HG03354 (cell line): ENCODE data around the gene PLD5.
A peak's percentile ranks its signal among the peaks of the same experiment; 100 is the strongest.
"Not testable (repeated sequence)": the region's sequence is repeated elsewhere in the genome, so short reads cannot be mapped to it uniquely, and the experiment has no call there.

Source experiments
- ATAC-seq: cut with Tn5 transposase; IDR thresholded peaks from one replicate; pipeline ENCODE4 v1.9.1; 2021; ENCODE audit warnings: mild to moderate bottlenecking; ENCODE audit not compliant: unreplicated experiment, poor library complexity, severe bottlenecking

The PLD5 gene

DNA sequence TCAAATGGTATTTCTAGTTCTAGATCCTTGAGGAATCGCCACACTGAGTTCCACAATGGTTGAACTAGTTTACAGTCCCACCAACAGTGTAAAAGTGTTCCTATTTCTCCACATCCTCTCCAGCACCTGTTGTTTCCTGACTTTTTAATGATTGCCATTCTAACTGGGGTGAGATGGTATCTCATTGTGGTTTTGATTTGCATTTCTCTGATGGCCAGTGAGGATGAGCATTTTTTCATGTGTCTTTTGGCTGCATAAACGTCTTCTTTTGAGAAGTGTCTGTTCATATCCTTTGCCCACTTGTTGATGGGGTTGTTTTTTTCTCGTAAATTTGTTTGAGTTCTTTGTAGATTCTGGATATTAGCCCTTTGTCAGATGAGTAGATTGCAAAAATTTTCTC, 427.2 kb downstream of the PLD5 start:
- not testable (repeated sequence) for ATAC-seq

GRCh38 chr1:242093116-242093515, 431.4 kb downstream of the PLD5 start:
- no peak for ATAC-seq

- no peak for ATAC-seq
Observed at GRCh38 chr1:242089911-242090310, 434.6 kb downstream of the PLD5 start.

DNA sequence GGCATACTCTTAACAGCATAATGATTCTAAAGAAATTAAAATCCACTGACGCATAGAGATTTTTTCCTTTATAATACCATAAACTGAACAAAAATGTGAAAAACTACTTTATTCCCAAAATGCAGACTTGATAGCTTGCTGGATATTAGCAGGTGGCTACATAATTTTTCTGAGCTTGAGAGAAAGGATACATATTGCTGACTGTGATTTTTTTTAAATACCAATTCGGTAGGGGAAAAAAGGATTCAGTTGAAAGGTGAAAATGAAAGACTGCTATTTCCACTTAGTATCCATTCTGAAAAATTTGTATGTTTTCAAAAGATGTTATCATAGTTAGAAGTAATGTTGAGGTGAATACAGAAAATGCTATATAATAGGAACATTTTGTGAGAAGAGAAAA, 435.6 kb downstream of the PLD5 start:
- no peak for ATAC-seq

GRCh38 chr1:242086706-242087105, 437.8 kb downstream of the PLD5 start:
- ATAC-seq = no peak

DNA sequence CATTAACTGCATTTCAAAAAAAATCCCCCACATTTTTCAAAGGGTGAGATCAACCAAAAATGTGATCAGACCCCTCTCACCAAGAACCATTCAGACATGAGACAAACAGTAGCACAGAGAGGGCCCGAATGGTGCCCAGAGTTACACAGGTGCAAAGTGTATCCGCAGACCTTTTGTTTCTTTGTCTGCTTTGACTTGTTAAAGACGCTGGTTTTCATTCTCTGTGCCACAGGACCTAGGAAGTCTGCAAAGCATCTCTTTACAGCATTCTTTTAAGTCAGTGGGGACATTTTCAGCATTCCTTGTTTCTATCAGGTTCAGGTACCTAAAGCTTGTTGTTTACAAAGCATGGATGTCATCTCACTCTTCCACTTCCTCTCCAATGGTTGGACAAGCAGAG, 438.4 kb downstream of the PLD5 start:
- no peak for ATAC-seq

- no peak for ATAC-seq
Observed at GRCh38 chr1:242083742-242084141, 440.8 kb downstream of the PLD5 start.

- no peak for ATAC-seq
Observed at GRCh38 chr1:242081446-242081845, 443.1 kb downstream of the PLD5 start.

DNA sequence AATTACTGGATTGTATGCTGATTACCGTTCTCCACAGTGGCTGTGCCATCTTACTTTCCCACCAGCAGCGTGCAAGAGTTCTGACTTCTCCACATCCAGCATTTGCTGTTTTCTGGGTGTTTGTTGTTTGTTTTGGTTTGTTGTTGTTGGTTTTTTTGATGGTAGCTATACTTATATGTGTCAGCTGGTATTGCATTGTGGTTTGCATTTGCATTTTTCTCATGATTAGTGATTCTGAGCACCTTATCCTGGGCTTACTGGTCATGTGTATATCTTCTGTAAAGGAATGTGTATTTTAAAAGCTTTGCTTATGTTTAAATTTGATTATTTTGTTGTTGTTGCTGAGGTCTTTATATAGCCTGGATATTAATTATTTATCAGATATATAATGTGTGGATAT, 458.7 kb downstream of the PLD5 start:
- peak; percentile 69 for ATAC-seq

GRCh38 chr1:242062271-242062670, 462.2 kb downstream of the PLD5 start:
- ATAC-seq = no peak

DNA sequence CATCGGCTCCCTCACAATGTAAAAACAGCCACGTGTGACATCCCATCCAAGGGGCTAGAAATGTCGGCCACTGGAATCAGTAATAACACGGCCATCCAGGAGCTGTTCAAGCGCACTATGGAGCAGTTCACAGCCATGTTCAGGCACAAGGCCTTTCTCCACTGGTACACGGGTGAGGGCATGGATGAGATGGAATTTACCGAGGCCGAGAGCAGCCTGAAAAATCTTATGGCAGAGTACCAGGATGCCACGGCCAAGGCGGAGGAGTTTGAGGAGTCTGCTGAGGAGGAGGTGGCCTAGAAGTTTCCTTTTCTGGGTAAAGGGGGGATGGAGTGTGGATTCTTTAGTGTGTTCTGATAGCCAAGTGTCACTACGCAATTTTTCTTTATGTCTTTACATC, 464.5 kb downstream of the PLD5 start:
- no peak for ATAC-seq

DNA sequence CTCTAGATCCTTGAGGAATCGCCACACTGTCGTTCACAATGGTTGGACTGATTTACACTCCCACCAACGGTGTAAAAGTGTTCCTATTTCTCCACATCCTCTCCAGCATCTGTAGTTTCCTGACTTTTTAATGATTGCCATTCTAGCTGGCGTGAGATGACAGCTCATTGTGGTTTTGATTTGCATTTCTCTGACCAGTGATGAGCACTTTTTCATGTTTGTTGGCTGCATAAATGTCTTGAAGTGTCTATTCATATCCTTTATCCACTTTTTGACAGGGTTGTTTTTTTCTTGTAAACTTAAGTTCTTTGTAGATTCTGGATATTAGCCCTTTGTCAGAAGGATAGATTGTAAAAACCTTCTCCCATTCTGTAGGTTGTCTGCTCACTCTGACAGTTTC, 465.9 kb downstream of the PLD5 start:
- peak; percentile 89 for ATAC-seq

- ATAC-seq = peak; percentile 10
Observed at GRCh38 chr1:242058181-242058580, 466.3 kb downstream of the PLD5 start.

GRCh38 chr1:242057745-242058115, 466.8 kb downstream of the PLD5 start:
- ATAC-seq = no peak

GRCh38 chr1:242056988-242057744, 467.3 kb downstream of the PLD5 start:
- no peak for ATAC-seq

- no peak for ATAC-seq
Observed at GRCh38 chr1:242055749-242056320, 468.7 kb downstream of the PLD5 start.

DNA sequence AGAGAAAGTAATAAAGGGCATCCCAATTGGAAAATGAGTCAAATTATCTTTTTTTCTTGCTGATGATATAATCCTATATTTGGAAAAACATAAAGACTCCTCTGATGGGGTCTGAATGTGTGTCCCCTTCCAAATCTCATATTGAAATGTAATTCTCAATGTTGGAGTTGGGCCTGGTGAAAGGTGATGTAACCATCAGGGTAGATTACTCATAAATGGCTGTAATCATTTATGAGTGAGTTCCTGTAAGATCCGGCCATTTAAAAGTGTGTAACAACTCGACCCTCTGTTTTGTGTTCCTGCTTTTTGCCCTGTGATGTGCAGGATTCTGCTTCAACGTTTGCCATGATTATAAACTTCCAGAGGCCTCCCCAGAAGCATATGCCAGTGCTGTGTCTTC, 481.3 kb downstream of the PLD5 start:
- no peak for ATAC-seq

GRCh38 chr1:242034392-242034791, 490.1 kb downstream of the PLD5 start:
- ATAC-seq = no peak

DNA sequence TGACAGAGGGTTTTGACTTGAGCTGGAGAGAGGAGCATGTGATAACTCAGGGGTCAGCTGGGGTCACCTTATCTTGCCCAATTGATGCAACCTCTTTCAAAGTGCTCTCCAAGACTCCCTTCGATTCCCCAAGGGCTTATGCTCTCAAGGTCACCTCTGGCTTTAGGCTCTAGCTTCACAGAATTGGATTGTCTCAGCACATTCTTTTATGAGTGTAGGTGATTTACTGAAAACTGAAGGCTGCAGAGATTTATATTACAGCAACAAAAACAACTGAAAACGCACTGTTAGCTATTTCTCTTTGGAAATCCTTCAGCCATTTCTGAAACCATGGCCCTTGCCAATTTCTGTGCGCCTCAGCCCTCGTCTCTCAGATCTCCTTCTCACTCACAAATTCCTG, 491.1 kb downstream of the PLD5 start:
- ATAC-seq = no peak
